H1 (cell line): ENCODE measurements around the gene ARHGAP42. TPM values are rescaled to one million over a fixed set of nuclear protein-coding genes. Genes with fewer than 3 reads are reported as not detected.

ENCODE experiments used
- CTCF ChIA-PET: fragments of 300-600 bp; sonication (Branson Sonifier 250); formaldehyde crosslinking; loops from one replicate; lab custom pipeline; 2021; ENCODE audit not compliant: partially characterized antibody; lab: Charles Lee
- POLR2A ChIA-PET: fragments of 300-600 bp; sonication (Branson Sonifier 250); formaldehyde crosslinking; loops from one replicate; lab custom pipeline; 2021; ENCODE audit warnings: inconsistent platforms; ENCODE audit not compliant: partially characterized antibody; lab: Charles Lee
- DNase-seq, 2 experiments: peaks; one replicate each; pipeline versions ENCODE4 v3.0.0 to v3.0.0-alpha.2; 2010 to 2022; ENCODE audit warnings: low spot score in 2 of 2, low read depth in 1 of 2, mixed read lengths in 1 of 2
- FAIRE-seq: peaks from 2 replicates; lab custom pipeline; 2011; peaks lifted over from hg19 to GRCh38; lab: Jason Lieb, UNC
- H2AFZ ChIP-seq: 2 replicates; pipeline ENCODE4 v1.8.1; 2012; ENCODE audit warnings: low read length, inconsistent platforms
- H2AK5ac ChIP-seq: 2 replicates; pipeline ENCODE4 v1.6.1; 2013; ENCODE audit warnings: low read depth, low read length
- H2BK120ac ChIP-seq: replicated peaks from 2 replicates; pipeline ENCODE3; 2013; ENCODE audit warnings: low read depth, low read length, inconsistent platforms
- H2BK12ac ChIP-seq: 2 replicates; pipeline ENCODE4 v1.6.1; 2013; ENCODE audit warnings: low read depth, low read length
- H2BK15ac ChIP-seq: 2 replicates; pipeline ENCODE4 v1.6.1; 2013; ENCODE audit warnings: low read length
- H2BK20ac ChIP-seq: 2 replicates; pipeline ENCODE4 v1.6.1; 2013; ENCODE audit warnings: low read length
- H2BK5ac ChIP-seq: 2 replicates; pipeline ENCODE4 v1.6.1; 2013; ENCODE audit warnings: low read depth, low read length
- H3K14ac ChIP-seq: 2 replicates; pipeline ENCODE4 v1.6.1; 2013; ENCODE audit warnings: inconsistent platforms; ENCODE audit not compliant: insufficient read length
- H3K18ac ChIP-seq: 2 replicates; pipeline ENCODE4 v1.6.1; 2013; ENCODE audit warnings: low read length; ENCODE audit errors: extremely low read depth
- H3K23ac ChIP-seq: 2 replicates; pipeline ENCODE4 v1.6.1; 2013; ENCODE audit warnings: inconsistent platforms; ENCODE audit not compliant: insufficient read length
- H3K23me2 ChIP-seq: 2 replicates; pipeline ENCODE4 v1.6.1; 2013; ENCODE audit warnings: low read depth, low read length
- H3K27ac ChIP-seq: 2 replicates; pipeline ENCODE4 v1.6.1; 2011; ENCODE audit warnings: low read depth, low read length, inconsistent platforms
- H3K27me3 ChIP-seq, 4 experiments: replicated peaks in 1 of 4; 1 replicate in 1 of 4; 2 replicates in 3 of 4; pipeline versions ENCODE4 v1.6.1 to v1.8.1; 2011 to 2013; ENCODE audit warnings: low read length in 3 of 4, mild to moderate bottlenecking in 3 of 4, inconsistent platforms in 2 of 4, mixed read lengths in 2 of 4, moderate library complexity in 1 of 4; ENCODE audit not compliant: control insufficient read depth in 3 of 4, insufficient read depth in 3 of 4; ENCODE audit errors: extremely low read depth in 1 of 4
- H3K36me3 ChIP-seq, 4 experiments: 2 replicates each; pipeline versions ENCODE4 v1.6.1 to v1.8.1; 2011 to 2013; ENCODE audit warnings: mild to moderate bottlenecking in 4 of 4, low read length in 3 of 4, moderate library complexity in 2 of 4, control low read depth in 1 of 4, inconsistent platforms in 1 of 4; ENCODE audit not compliant: insufficient read depth in 4 of 4, control insufficient read depth in 2 of 4
- H3K4ac ChIP-seq: replicated peaks from 2 replicates; pipeline ENCODE3; 2013; ENCODE audit warnings: low read length, low read depth, mixed read lengths, inconsistent platforms; ENCODE audit not compliant: insufficient read length
- H3K4me1 ChIP-seq, 4 experiments: replicated peaks in 1 of 4; 1 replicate in 1 of 4; 2 replicates in 3 of 4; pipeline versions ENCODE4 v1.6.1 to v1.8.1; 2011 to 2013; ENCODE audit warnings: low read length in 3 of 4, inconsistent platforms in 2 of 4, mixed read lengths in 1 of 4; ENCODE audit not compliant: insufficient read depth in 4 of 4, control insufficient read depth in 3 of 4
- H3K4me2 ChIP-seq, 2 experiments: 2 replicates each; pipeline versions ENCODE4 v1.6.1 to v1.8.1; 2011 to 2013; ENCODE audit warnings: low read depth in 2 of 2, low read length in 2 of 2, control low read depth in 1 of 2, inconsistent platforms in 1 of 2, mild to moderate bottlenecking in 1 of 2; ENCODE audit not compliant: insufficient read depth in 1 of 2
- H3K4me3 ChIP-seq, 4 experiments: fragments of 200-600, 300-600 bp in 1 of 4; sonication (generic), shearing (Covaris generic), sonication (Bioruptor Twin) in 1 of 4; 2 replicates each; pipeline versions ENCODE4 v1.5.1 to v1.8.1; 2011 to 2016; ENCODE audit warnings: low read length in 4 of 4, low read depth in 3 of 4, control low read depth in 2 of 4, inconsistent platforms in 2 of 4, mild to moderate bottlenecking in 2 of 4, mixed read lengths in 1 of 4, moderate library complexity in 1 of 4; ENCODE audit not compliant: insufficient read depth in 2 of 4; ENCODE audit errors: extremely low read depth in 1 of 4
- H3K56ac ChIP-seq: replicated peaks from 2 replicates; pipeline ENCODE3; 2013; ENCODE audit warnings: low read depth, mild to moderate bottlenecking, mixed read lengths, low read length, inconsistent platforms; ENCODE audit not compliant: insufficient read length
- H3K79me1 ChIP-seq: 2 replicates; pipeline ENCODE4 v1.6.1; 2013; ENCODE audit warnings: low read depth, low read length, control low read depth
- H3K79me2 ChIP-seq, 2 experiments: 2 replicates each; pipeline versions ENCODE4 v1.6.1 to v1.8.1; 2012 to 2013; ENCODE audit warnings: low read length in 2 of 2, mild to moderate bottlenecking in 2 of 2, inconsistent platforms in 1 of 2; ENCODE audit not compliant: insufficient read depth in 2 of 2, control insufficient read depth in 1 of 2
- H3K9ac ChIP-seq, 4 experiments: replicated peaks in 1 of 4; 1 replicate in 1 of 4; 2 replicates in 3 of 4; pipeline versions ENCODE4 v1.6.1 to v1.8.1; 2011 to 2013; ENCODE audit warnings: low read depth in 3 of 4, low read length in 3 of 4, control low read depth in 2 of 4, mild to moderate bottlenecking in 2 of 4, moderate library complexity in 2 of 4, inconsistent platforms in 1 of 4; ENCODE audit errors: extremely low read depth in 1 of 4
- H3K9me3 ChIP-seq, 2 experiments: 2 replicates each; pipeline versions ENCODE4 v1.6.1 to v1.8.1; 2012 to 2013; ENCODE audit warnings: mild to moderate bottlenecking in 2 of 2, moderate library complexity in 2 of 2, control low read depth in 1 of 2, inconsistent platforms in 1 of 2, low read depth in 1 of 2, low read length in 1 of 2, mixed read lengths in 1 of 2; ENCODE audit not compliant: insufficient read depth in 2 of 2
- H4K20me1 ChIP-seq, 2 experiments: replicated peaks in 1 of 2; 2 replicates each; pipeline versions ENCODE3 to v1.8.1; 2011 to 2013; ENCODE audit warnings: inconsistent platforms in 2 of 2, low read length in 2 of 2, mild to moderate bottlenecking in 1 of 2; ENCODE audit not compliant: insufficient read depth in 2 of 2, control insufficient read depth in 1 of 2
- H4K5ac ChIP-seq: 2 replicates; pipeline ENCODE4 v1.6.1; 2013; ENCODE audit warnings: low read length, low read depth, mixed read lengths, inconsistent platforms; ENCODE audit not compliant: insufficient read length
- H4K8ac ChIP-seq: 2 replicates; pipeline ENCODE4 v1.8.0; 2013; ENCODE audit warnings: mild to moderate bottlenecking, moderate library complexity, low read length, inconsistent platforms; ENCODE audit not compliant: insufficient read depth; ENCODE audit errors: extremely low read depth
- H4K91ac ChIP-seq: replicated peaks from 2 replicates; pipeline ENCODE3; 2013; ENCODE audit warnings: low read length, mixed read lengths, inconsistent platforms; ENCODE audit not compliant: insufficient read length
- BCL11A ChIP-seq, 2 experiments: IDR thresholded peaks; one replicate each; pipeline ENCODE4 v1.6.1; 2011; ENCODE audit warnings: low read depth in 2 of 2, low read length in 2 of 2, mild to moderate bottlenecking in 2 of 2
- CHD2 ChIP-seq: IDR thresholded peaks from 2 replicates; pipeline ENCODE4 v1.6.1; 2012; ENCODE audit warnings: low read length, improper control_type of control experiment
- CTBP2 ChIP-seq: IDR thresholded peaks from 2 replicates; pipeline ENCODE4 v1.7.0; 2011; ENCODE audit warnings: borderline replicate concordance, mild to moderate bottlenecking, moderate library complexity, mixed read lengths, low read length; ENCODE audit not compliant: insufficient read depth, insufficient read length
- KDM4A ChIP-seq: IDR thresholded peaks from one replicate; pipeline ENCODE4 v1.7.1; 2012; ENCODE audit warnings: low read depth, mild to moderate bottlenecking, moderate library complexity, low read length, inconsistent platforms; ENCODE audit not compliant: severe bottlenecking
- MAFK ChIP-seq: IDR thresholded peaks from 2 replicates; pipeline ENCODE4 v1.6.1; 2012; ENCODE audit warnings: low read depth, mild to moderate bottlenecking, improper control_type of control experiment, low read length
- NANOG ChIP-seq: IDR thresholded peaks from 2 replicates; pipeline ENCODE4 v1.6.1; 2011; ENCODE audit warnings: low read length, low read depth, mild to moderate bottlenecking, inconsistent platforms; ENCODE audit not compliant: insufficient read depth, poor library complexity, severe bottlenecking
- POLR2A ChIP-seq, 2 experiments: IDR thresholded peaks; 1 replicate in 1 of 2; 2 replicates in 1 of 2; pipeline ENCODE4 v1.6.1; 2011; ENCODE audit warnings: low read depth in 2 of 2, low read length in 2 of 2, mild to moderate bottlenecking in 2 of 2; ENCODE audit errors: control extremely low read depth in 1 of 2
- RFX5 ChIP-seq: IDR thresholded peaks from 2 replicates; pipeline ENCODE4 v1.6.1; 2011; ENCODE audit warnings: low read depth, low read length, improper control_type of control experiment, borderline replicate concordance
- SAP30 ChIP-seq: fragments of 300-600 bp; sonication (generic); IDR thresholded peaks from 2 replicates; pipeline ENCODE4 v1.7.1; 2012; ENCODE audit warnings: low read length, moderate library complexity, mild to moderate bottlenecking, inconsistent platforms; ENCODE audit not compliant: insufficient read depth, insufficient replicate concordance
- TBP ChIP-seq: IDR thresholded peaks from 2 replicates; pipeline ENCODE4 v1.6.1; 2011; ENCODE audit warnings: low read depth, low read length, improper control_type of control experiment
- TCF12 ChIP-seq: IDR thresholded peaks from 2 replicates; pipeline ENCODE4 v1.6.1; 2011; ENCODE audit warnings: low read depth, mild to moderate bottlenecking, low read length
- WGBS, 2 experiments: shearing (Covaris generic) in 1 of 2; methylation state at CpG; one replicate each; pipeline versions ENCODE4 v1.1.6 to v1.1.7; 2013 to 2015; ENCODE audit warnings: low lambda C conversion rate in 2 of 2, mixed read lengths in 2 of 2, inconsistent platforms in 1 of 2, low coverage in 1 of 2, missing lambda C conversion rate in 1 of 2; ENCODE audit not compliant: insufficient replicate concordance in 2 of 2, insufficient coverage in 1 of 2, insufficient read length in 1 of 2; ENCODE audit errors: extremely low coverage in 1 of 2, missing lambda C conversion rate in 1 of 2; 5-methylcytosine and 5-hydroxymethylcytosine counted together
- polyA plus RNA-seq, 7 experiments: library from polyadenylated mRNA; depleted of rRNA in 3 of 7; stranded (reverse) in 5 of 7; unstranded in 2 of 7; fragments of >200 nt in 5 of 7; fragments of 200-250 nt in 2 of 7; gene quantifications; 1 replicate in 5 of 7; 2 replicates in 1 of 7; 4 replicates in 1 of 7; pipeline versions ENCODE4 v1.2.1 to v1.2.3, GENCODE V29; 2011 to 2013; ENCODE audit warnings: missing spikeins in 2 of 7, mixed read lengths in 2 of 7
- total RNA-seq: library from RNA; stranded (reverse); fragmentation: NEBNext Ultra II Directional; extraction: Animal tissue kit (Norgen Biotek cat#: 25700); gene quantifications from 2 replicates; pipeline ENCODE4 v1.2.1, GENCODE V29; 2021
- TF ChIP-seq, protein P1 (sequence below): IDR thresholded peaks from 2 replicates; pipeline ENCODE4 v1.6.1; 2011; ENCODE audit warnings: low read depth, mild to moderate bottlenecking, low read length; ENCODE audit not compliant: insufficient read depth
- TF ChIP-seq, protein P2 (sequence below): IDR thresholded peaks from 2 replicates; pipeline ENCODE4 v1.6.1; 2012; ENCODE audit warnings: inconsistent platforms

The ARHGAP42 gene
- total and polyA plus RNA-seq, 2 of the 8 experiments (the other 6 are each of a cell fraction or from before 2014, with no cell fraction given), result 22.2 to 33.5 TPM

DNA sequence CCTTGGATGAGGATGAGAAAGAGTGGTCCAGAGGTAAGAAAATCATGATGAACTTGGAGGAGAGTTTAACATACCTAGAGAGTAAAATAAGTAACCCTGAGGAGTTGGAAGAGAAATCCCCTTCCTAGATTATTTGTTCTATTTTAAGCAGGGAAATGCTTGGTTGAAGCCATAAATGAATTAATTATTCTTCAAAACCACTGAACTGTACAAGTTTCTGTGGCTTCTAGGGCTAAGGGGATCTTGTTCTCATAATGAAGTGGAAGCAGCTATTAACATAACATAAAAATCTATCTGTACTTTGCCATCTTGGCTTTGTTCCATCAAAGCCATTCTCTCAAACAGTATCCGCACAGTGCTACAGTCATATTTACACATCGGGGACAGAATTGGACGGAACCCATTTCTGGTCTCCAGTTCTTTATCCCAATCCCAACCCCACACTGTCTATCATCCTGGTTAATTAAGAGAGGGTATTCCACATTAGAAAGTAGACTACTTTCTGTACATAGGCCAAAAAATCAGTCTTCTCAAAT is 14.5 kb upstream of the ARHGAP42 start:
- Histone ChIP-seq H3K36me3 (no peaks in the 10 kb centered on the region), H2AK5ac (no peak overlapping the region), H3K23ac (no peak overlapping the region), H3K4me3 (no peak overlapping the region), H3K9ac (no peak overlapping the region), H2BK15ac (no peak overlapping the region), H3K4me1 (peaks cover 2 to 4% (median 3%) of the 10 kb centered on the region in 4 experiments; a peak in 4 of 7 replicates), H3K18ac (no peak overlapping the region), H4K91ac (no peak overlapping the region), H2AFZ (no peak overlapping the region), H3K4me2 (no peak overlapping the region), H3K23me2 (no peaks in the 10 kb centered on the region), H3K4ac (no peak overlapping the region), H3K79me2 (no peaks in the 10 kb centered on the region), H3K56ac (no peak overlapping the region), H2BK20ac (no peak overlapping the region), H2BK5ac (no peak overlapping the region), H2BK120ac (no peak overlapping the region), H4K8ac (no peak overlapping the region), H3K27ac (no peak overlapping the region), H3K79me1 (no peaks in the 10 kb centered on the region), H3K27me3 (no peaks in the 10 kb centered on the region), H3K9me3 (no peaks in the 10 kb centered on the region), H4K5ac (no peak overlapping the region), H3K14ac (no peak overlapping the region), H2BK12ac (no peak overlapping the region), H4K20me1 (no peaks in the 10 kb centered on the region)
- 90% methylated on average over 3 of the region's 3 CpGs; no CpG with 5 or more reads in 1 of the 2 experiments for WGBS, 2 experiments
- DNase-seq, result no peak
- ChIA-PET POLR2A (interaction anchor here (0.6 kb wide), 1 partner anchor 12 kb away, joined by 4 read pairs; no protein-coding TSS in a partner anchor), CTCF (interaction anchor here (1.2 to 3.1 kb wide), 4 partner anchors 10 to 185 kb away, joined by 3 to 21 read pairs (median 4); no protein-coding TSS in a partner anchor)
- FAIRE-seq, result no peak
- TF ChIP-seq NANOG (no peak), CHD2 (no peak), MAFK (no peak), TBP (no peak), POLR2A (IDR thresholded peaks at IDR 0.05; ENCODE audit: control extremely low read depth in 1 of 2, low read depth in 2 of 2, low read length in 2 of 2) (no peak), RFX5 (no peak), TCF12 (no peak), SAP30 (no peak), BCL11A (IDR thresholded peaks at IDR 0.05; ENCODE audit: low read depth in 2 of 2, low read length in 2 of 2) (no peak), KDM4A (no peak), CTBP2 (no peak)
- TF ChIP-seq, protein P1, sequence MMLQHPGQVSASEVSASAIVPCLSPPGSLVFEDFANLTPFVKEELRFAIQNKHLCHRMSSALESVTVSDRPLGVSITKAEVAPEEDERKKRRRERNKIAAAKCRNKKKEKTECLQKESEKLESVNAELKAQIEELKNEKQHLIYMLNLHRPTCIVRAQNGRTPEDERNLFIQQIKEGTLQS, result no peak
- TF ChIP-seq, protein P2, sequence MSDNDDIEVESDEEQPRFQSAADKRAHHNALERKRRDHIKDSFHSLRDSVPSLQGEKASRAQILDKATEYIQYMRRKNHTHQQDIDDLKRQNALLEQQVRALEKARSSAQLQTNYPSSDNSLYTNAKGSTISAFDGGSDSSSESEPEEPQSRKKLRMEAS, result no peak
